Right hindlimb (tissue), 1 donor: ENCODE results near the gene AGRP.
"Not testable (repeated sequence)": the region's sequence is repeated elsewhere in the genome, so short reads cannot be mapped to it uniquely, and the experiment has no call there.

Experiments used
- DNase-seq: peaks from one replicate; pipeline ENCODE4 v3.0.0-alpha.2; 2018

Gene AGRP

DNA sequence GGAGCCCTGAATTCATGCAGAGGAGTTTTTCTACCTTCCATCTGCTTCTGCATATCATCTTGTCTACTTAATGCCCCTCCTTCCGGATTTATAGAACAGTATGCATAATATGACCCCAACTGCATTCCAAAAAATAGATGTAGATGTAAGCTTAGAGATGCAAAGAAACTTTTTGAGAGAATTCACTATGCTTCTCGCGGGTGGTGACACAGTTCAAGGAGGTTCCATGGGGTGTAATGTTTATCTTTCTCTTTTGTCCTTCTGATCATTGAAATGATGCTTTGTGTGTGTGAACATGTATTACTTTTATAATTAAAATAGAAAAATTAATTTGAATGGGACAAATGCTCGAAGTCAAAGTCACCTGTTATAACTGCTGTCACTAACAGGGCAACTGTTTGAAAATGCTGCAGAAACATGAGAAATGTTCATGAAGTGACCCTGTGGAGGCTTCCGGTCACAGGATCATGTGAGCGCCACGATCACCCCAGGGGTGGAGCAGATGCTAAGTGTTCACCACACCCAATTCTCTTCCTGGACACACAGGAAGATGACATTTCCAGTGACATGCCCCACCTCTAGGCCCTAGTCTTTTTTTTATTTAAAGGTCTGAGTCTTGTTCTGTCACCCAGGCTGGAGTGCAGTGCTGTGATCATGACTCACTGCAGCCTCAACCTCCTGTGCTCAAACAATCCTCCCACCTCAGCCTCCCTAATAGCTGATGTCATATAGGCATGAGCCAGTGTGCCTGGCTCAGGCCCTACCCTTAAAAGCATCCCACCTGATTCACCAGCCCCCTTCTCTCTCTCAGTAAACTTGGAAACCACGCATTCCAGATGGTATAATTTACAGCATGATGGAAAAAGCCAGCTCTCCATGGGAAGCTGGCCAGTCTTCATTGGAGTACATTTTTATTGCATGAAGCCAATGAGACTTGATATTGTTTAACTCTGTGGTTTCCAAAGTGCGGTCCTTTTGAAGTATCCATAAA, 21.0 kb upstream of the AGRP start:
- DNase-seq: no peak

DNA sequence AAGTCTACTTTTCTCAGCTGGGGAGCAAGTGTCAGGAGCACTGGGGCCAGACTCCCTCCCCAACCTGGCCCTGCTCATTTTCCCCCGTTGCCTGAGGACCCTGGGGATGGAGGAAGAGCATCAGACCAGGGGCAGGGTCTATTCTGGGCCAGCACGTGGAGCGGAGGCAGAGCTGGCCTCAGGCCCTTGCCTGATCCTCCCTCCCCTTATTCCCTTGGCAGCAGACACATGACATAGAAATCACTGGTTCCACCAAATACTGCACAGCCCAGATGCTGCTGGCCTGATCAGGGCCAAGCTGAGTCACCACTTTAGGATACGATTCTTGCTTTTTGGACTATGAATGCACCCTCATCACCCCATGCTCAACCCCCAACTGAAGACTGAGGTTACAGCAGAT, 15.8 kb upstream of the AGRP start:
- no peak for DNase-seq

- DNase-seq: no peak
These were observed 7.2 kb upstream of the AGRP start for GRCh38 chr16:67490335-67491096.

- DNase-seq: no peak
These were observed 6.2 kb upstream of the AGRP start for GRCh38 chr16:67489401-67490083.

DNA sequence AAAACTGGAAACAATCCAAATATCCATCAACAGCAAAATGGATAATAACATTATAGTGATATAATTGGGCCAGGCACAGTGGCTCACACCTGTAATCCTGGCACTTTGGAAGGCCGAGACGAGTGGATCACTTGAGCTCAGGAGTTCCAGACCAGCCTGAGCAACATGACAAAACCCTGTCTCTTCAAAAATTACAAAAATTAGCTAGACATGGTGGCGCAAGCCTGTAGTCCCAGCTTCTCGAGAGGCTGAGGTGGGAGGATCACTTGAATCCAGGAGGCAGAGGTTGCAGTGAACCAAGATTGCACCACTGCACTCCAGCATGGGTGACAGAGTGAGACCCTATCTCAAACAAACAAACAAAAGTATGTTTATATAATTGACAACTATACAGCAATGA, 4.2 kb upstream of the AGRP start:
- not testable (repeated sequence) for DNase-seq

- DNase-seq: no peak
These were observed 3.5 kb upstream of the AGRP start for GRCh38 chr16:67486805-67487204.

GRCh38 chr16:67483731-67484525, 581 bp upstream of the AGRP start:
- no peak for DNase-seq

GRCh38 chr16:67482233-67482924, 968 bp downstream of the AGRP start:
- no peak for DNase-seq

GRCh38 chr16:67481561-67482232, 1.6 kb downstream of the AGRP start:
- no peak for DNase-seq

GRCh38 chr16:67480833-67481560, 2.4 kb downstream of the AGRP start, which contains the start of gene ATP6V0D1:
ATP6V0D1 (minus strand) TSS chr16:67481157; CDS start chr16:67481086, 71 bp downstream.
- peak; percentile 99 for DNase-seq

DNA sequence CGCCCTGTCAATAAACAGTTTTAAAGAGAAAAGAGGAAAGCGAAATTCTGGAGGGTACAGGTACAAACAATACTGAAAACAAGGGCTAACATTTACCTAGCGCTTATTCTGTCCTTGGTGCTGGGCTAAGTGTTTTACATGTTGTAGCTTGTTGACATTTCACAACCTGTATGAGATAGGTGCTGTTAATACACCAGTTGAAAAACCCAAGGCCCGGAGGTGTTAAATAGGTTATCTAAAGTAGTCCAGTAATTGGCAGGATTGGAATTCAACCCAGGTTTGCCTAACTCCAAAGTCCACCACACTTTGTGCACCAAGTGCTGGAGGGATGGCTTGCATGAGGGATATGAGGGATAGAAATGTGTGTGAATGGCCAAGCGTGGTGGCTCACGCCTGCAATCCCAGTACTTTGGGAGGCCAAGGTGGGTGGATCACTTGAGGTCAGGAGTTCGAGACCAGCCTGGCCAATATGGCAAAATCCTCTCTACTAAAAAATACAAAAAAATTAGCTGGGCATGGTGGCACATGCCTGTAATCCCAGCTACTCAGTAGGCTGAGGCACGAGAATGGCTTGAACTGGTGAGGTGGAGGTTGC, 5.3 kb downstream of the AGRP start:
- DNase-seq: no peak

GRCh38 chr16:67474551-67475455, 8.5 kb downstream of the AGRP start:
- DNase-seq: no peak

DNA sequence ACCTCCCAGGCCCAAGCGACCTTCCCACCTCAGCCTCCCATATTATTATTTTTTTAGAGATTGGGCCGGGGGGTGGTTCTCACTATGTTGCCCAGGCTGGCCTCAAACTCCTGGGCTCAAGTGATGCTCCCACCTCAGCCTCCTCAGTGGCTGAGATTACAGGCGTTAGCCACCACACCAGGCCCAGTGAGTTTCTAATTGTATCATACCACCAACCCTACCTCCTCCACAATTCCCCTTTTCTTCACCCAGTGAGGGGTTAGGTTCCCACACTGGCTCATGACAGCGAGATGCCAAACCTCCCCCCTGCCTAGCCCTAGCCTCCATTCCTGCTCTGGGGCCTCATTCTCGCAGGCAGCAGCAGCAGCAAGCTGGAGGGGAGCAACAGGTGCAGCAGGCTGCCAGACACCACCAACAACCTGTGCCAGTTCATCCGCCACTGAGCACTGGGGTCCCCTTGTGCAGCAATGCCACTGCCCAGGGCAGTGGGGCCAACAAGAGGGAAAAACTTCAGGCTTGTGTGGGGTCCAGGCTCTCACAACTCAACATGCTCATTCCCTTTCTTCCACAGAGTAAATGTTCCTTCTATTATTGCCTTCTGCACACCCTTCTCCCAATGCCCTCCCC, 11.5 kb downstream of the AGRP start:
- no peak for DNase-seq

GRCh38 chr16:67470359-67470758, 13.0 kb downstream of the AGRP start:
- peak; percentile 66 for DNase-seq

GRCh38 chr16:67468731-67469130, 14.6 kb downstream of the AGRP start:
- no peak for DNase-seq

- DNase-seq: no peak
These were observed 16.8 kb downstream of the AGRP start for GRCh38 chr16:67466581-67466980.

DNA sequence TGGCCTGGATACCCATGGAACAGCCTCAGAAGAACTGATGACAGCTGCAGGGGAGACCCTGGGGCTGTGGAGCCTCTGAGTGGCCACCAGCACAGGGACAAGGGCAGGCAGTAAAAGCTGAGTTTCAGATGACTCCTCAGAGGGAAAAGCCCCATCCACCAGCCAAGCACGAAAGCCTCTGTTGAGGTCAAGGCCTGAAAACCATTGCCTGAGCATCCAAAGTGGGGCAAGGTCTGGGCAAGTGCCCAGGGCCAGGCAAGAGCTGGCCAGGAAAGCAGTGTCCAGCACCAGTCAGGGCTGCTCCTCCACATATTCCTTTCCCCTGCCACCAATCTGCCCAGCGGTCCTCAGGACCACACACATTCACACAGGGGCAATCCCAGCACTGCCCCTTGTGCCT, 18.8 kb downstream of the AGRP start:
- DNase-seq: no peak

DNA sequence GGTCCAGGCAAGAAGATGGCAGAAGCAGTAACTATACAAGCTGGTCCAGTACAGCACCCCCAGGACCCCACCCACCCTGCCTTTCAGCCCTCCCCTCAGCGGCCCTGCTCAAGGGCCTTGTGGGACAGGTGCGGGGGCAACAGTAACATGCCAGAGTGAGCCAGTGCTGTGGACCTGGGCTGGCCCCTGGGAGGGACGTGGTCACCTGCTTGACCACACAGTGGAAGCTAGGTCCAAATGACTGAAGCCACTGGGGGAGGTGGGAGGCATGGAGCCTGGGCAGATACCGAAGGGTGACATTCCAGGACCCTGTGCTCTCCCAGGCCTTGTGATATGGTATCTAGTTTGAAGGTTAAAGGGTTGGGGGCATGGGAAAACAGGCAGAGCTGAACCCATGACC, 19.7 kb downstream of the AGRP start:
- no peak for DNase-seq
